IMR-90 (cell line): Measurements from ENCODE around the gene NARS2. TPM values are rescaled to one million over a fixed set of nuclear protein-coding genes. Genes with fewer than 3 reads are reported as not detected.
"Not testable (repeated sequence)": the region's sequence is repeated elsewhere in the genome, so short reads cannot be mapped to it uniquely, and the experiment has no call there.

Source experiments
- ATAC-seq: fragments of 200-7000 bp; cut with Tn5 transposase; 2 replicates; pipeline ENCODE4 v1.9.1; 2020; ENCODE audit warnings: low read depth, mild to moderate bottlenecking, moderate library complexity
- BruUV-seq: library from RNA; stranded (reverse); fragments of 400-500 nt; replicated peaks from 2 replicates; lab custom pipeline; 2021; lab: Mats Ljungman, UMichigan
- CTCF ChIA-PET: fragments of 300-600 bp; formaldehyde crosslinking; extraction: SDS; loops from one replicate; lab custom pipeline; 2021; ENCODE audit warnings: antibody characterized with exemption; lab: Yijun Ruan, JAX
- POLR2A ChIA-PET: fragments of 300-600 bp; sonication (Branson Sonifier 250); formaldehyde crosslinking; loops from one replicate; lab custom pipeline; 2022; ENCODE audit warnings: antibody characterized with exemption; ENCODE audit not compliant: unreplicated experiment; lab: Charles Lee
- DNase-seq: peaks from one replicate; pipeline ENCODE4 v3.0.0; 2013
- H2AFZ ChIP-seq: replicated peaks from 2 replicates; pipeline ENCODE3; 2013; ENCODE audit warnings: low read length, mild to moderate bottlenecking; ENCODE audit not compliant: poor library complexity
- H2AK5ac ChIP-seq: 2 replicates; pipeline ENCODE4 v1.6.1; 2013; ENCODE audit warnings: low read depth, low read length, inconsistent platforms
- H2AK9ac ChIP-seq: replicated peaks from 2 replicates; pipeline ENCODE3; 2013; ENCODE audit warnings: mild to moderate bottlenecking, low read depth, low read length, moderate library complexity; ENCODE audit not compliant: poor library complexity
- H2BK120ac ChIP-seq: 2 replicates; pipeline ENCODE4 v1.6.1; 2013; ENCODE audit warnings: low read depth, low read length, inconsistent platforms
- H2BK15ac ChIP-seq: 3 replicates; pipeline ENCODE4 v1.6.1; 2013; ENCODE audit warnings: low read depth, low read length, inconsistent platforms
- H2BK20ac ChIP-seq: 2 replicates; pipeline ENCODE4 v1.6.1; 2013; ENCODE audit warnings: low read depth, mild to moderate bottlenecking, inconsistent platforms, low read length, moderate library complexity
- H2BK5ac ChIP-seq: 2 replicates; pipeline ENCODE4 v1.6.1; 2013; ENCODE audit warnings: mild to moderate bottlenecking, low read depth, low read length, inconsistent platforms; ENCODE audit not compliant: poor library complexity, severe bottlenecking
- H3K14ac ChIP-seq: replicated peaks from 2 replicates; pipeline ENCODE4 v1.6.1; 2013; ENCODE audit warnings: low read depth, low read length, inconsistent platforms
- H3K18ac ChIP-seq: 2 replicates; pipeline ENCODE4 v1.6.1; 2013; ENCODE audit warnings: low read depth, low read length, control low read depth
- H3K23ac ChIP-seq: 2 replicates; pipeline ENCODE4 v1.6.1; 2013; ENCODE audit warnings: low read depth, low read length, inconsistent platforms
- H3K27ac ChIP-seq: 2 replicates; pipeline ENCODE4 v1.5.1; 2013; ENCODE audit warnings: mild to moderate bottlenecking, control low read depth, low read length; ENCODE audit not compliant: insufficient read depth
- H3K27me3 ChIP-seq: 2 replicates; pipeline ENCODE4 v1.6.1; 2013; ENCODE audit warnings: low read length; ENCODE audit not compliant: control insufficient read depth, insufficient read depth
- H3K36me3 ChIP-seq: 2 replicates; pipeline ENCODE4 v1.6.1; 2013; ENCODE audit warnings: low read length, mixed read lengths; ENCODE audit not compliant: control insufficient read depth, insufficient read depth
- H3K4ac ChIP-seq: 2 replicates; pipeline ENCODE4 v1.6.1; 2013; ENCODE audit warnings: low read depth, low read length, inconsistent platforms
- H3K4me1 ChIP-seq: 2 replicates; pipeline ENCODE4 v1.6.1; 2013; ENCODE audit warnings: low read length, mixed read lengths; ENCODE audit not compliant: control insufficient read depth, insufficient read depth
- H3K4me2 ChIP-seq: 2 replicates; pipeline ENCODE4 v1.6.1; 2013; ENCODE audit warnings: low read depth, mild to moderate bottlenecking, control low read depth, low read length, moderate library complexity
- H3K4me3 ChIP-seq: 2 replicates; pipeline ENCODE4 v1.5.1; 2013; ENCODE audit warnings: low read depth, mild to moderate bottlenecking, control low read depth, low read length, moderate library complexity; ENCODE audit not compliant: insufficient read depth
- H3K56ac ChIP-seq: 2 replicates; pipeline ENCODE4 v1.6.1; 2013; ENCODE audit warnings: low read length, inconsistent platforms; ENCODE audit not compliant: insufficient read depth; ENCODE audit errors: extremely low read depth
- H3K79me1 ChIP-seq, 2 experiments: 2 replicates each; pipeline ENCODE4 v1.6.1; 2013; ENCODE audit warnings: low read length in 2 of 2, inconsistent platforms in 1 of 2, low read depth in 1 of 2
- H3K9ac ChIP-seq: 2 replicates; pipeline ENCODE4 v1.6.1; 2013; ENCODE audit warnings: low read depth, low read length, control low read depth
- H3K9me1 ChIP-seq: 2 replicates; pipeline ENCODE4 v1.6.1; 2013; ENCODE audit warnings: low read length, inconsistent platforms; ENCODE audit not compliant: insufficient read depth
- H3K9me3 ChIP-seq: 2 replicates; pipeline ENCODE4 v1.6.1; 2013; ENCODE audit warnings: low read length; ENCODE audit not compliant: control insufficient read depth, insufficient read depth
- H4K20me1 ChIP-seq: 2 replicates; pipeline ENCODE4 v1.6.1; 2013; ENCODE audit warnings: low read length, inconsistent platforms; ENCODE audit not compliant: insufficient read depth
- H4K5ac ChIP-seq: 2 replicates; pipeline ENCODE4 v1.6.1; 2013; ENCODE audit warnings: mild to moderate bottlenecking, low read depth, low read length, control low read depth
- H4K8ac ChIP-seq, 2 experiments: 2 replicates each; pipeline ENCODE4 v1.6.1; 2013; ENCODE audit warnings: low read depth in 2 of 2, low read length in 2 of 2, control low read depth in 1 of 2, inconsistent platforms in 1 of 2
- H4K91ac ChIP-seq: 2 replicates; pipeline ENCODE4 v1.6.1; 2013; ENCODE audit warnings: low read depth, low read length, inconsistent platforms; ENCODE audit not compliant: insufficient read depth
- ELK1 ChIP-seq: fragments of 150-350 bp; IDR thresholded peaks from 2 replicates; pipeline ENCODE4 v1.6.1; 2016; ENCODE audit warnings: low read depth, mild to moderate bottlenecking, low read length, moderate library complexity, borderline replicate concordance
- WGBS, 2 experiments: methylation state at CpG; one replicate each; pipeline versions ENCODE4 v1.1.5 to v1.1.7; 2013; ENCODE audit warnings: missing lambda C conversion rate in 2 of 2; ENCODE audit not compliant: insufficient read length in 1 of 2; ENCODE audit errors: extremely low coverage in 2 of 2; 5-methylcytosine and 5-hydroxymethylcytosine counted together
- dilution Hi-C: fragments of 300-500 bp; cut with HindIII; formaldehyde crosslinking; loops from one replicate; pipeline ENCODE4 v1.14.3; 2018; ENCODE audit warnings: low sequenced_read_pairs; ENCODE audit not compliant: unreplicated experiment
- in situ Hi-C: fragments of 300-500 bp; cut with MboI; formaldehyde crosslinking; loops from 3 replicates; pipeline ENCODE4 v1.14.3; 2019; ENCODE audit warnings: low sequenced_read_pairs, inconsistent platforms, mixed read lengths
- intact Hi-C: fragments of 100-400 bp; cut with micrococcal nuclease; formaldehyde crosslinking; loops from 2 replicates; pipeline ENCODE4 v1.10.0; 2022
- polyA plus RNA-seq, 3 experiments: library from polyadenylated mRNA; depleted of rRNA; stranded (reverse); fragments of >200 nt; gene quantifications; 2 replicates each; pipeline ENCODE4 v1.2.3, GENCODE V29; 2012; ENCODE audit warnings: low replicate concordance in 1 of 3
- total RNA-seq: library from RNA; depleted of rRNA; stranded (reverse); fragments of >200 nt; gene quantifications from 2 replicates; pipeline ENCODE4 v1.2.3, GENCODE V29; 2012

Gene NARS2
- total and polyA plus RNA-seq, 2 of the 4 experiments (the other 2 are of a cell fraction): 8.0 to 15.8 TPM

GRCh38 chr11:78612721-78613377 lies 38.2 kb upstream of the NARS2 start:
- no CpG with 5 or more reads among the region's 4 CpGs for WGBS, 2 experiments
- Histone ChIP-seq H3K9ac (no peak overlapping the region), H3K14ac (no peak overlapping the region), H2AK5ac (no peak overlapping the region), H3K18ac (no peak overlapping the region), H3K79me1 (no peaks in the 10 kb centered on the region), H3K56ac (no peak overlapping the region), H3K27ac (no peak overlapping the region), H3K4me3 (no peak overlapping the region), H2BK15ac (no peak overlapping the region), H2BK120ac (no peak overlapping the region), H3K4me2 (no peak overlapping the region), H2BK5ac (no peak overlapping the region), H4K8ac (no peak overlapping the region), H3K36me3 (no peaks in the 10 kb centered on the region), H3K27me3 (no peaks in the 10 kb centered on the region; the same call in none of the 2 replicates), H3K23ac (no peak overlapping the region), H4K5ac (no peak overlapping the region), H3K4me1 (no peaks in the 10 kb centered on the region), H4K91ac (no peak overlapping the region), H2BK20ac (no peak overlapping the region), H3K9me3 (no peaks in the 10 kb centered on the region), H4K20me1 (no peaks in the 10 kb centered on the region), H2AFZ (no peak overlapping the region), H2AK9ac (no peak overlapping the region), H3K4ac (no peak overlapping the region), H3K9me1 (no peaks in the 10 kb centered on the region)
- intact Hi-C loops: no loop called here
- no TSS peak for BruUV-seq
- CTCF ChIA-PET: no interaction called here
- dilution Hi-C loops: no loop called here
- POLR2A ChIA-PET: no interaction called here
- in situ Hi-C loops: no loop called here
- DNase-seq (no peak), ATAC-seq (no peak)
- no peak for TF ChIP-seq ELK1

GRCh38 chr11:78609321-78609720 lies 34.7 kb upstream of the NARS2 start:
- POLR2A ChIA-PET: not testable (repeated sequence)

More at GRCh38 chr11:78609321-78609720, 34.7 kb upstream of the NARS2 start:
- H4K8ac ChIP-seq, H3K27me3 ChIP-seq, H2BK120ac ChIP-seq, H4K91ac ChIP-seq, CTCF ChIA-PET, H4K20me1 ChIP-seq, H3K56ac ChIP-seq, H2BK5ac ChIP-seq, H2BK20ac ChIP-seq, H3K4me1 ChIP-seq, BruUV-seq, H3K14ac ChIP-seq, H3K23ac ChIP-seq, H3K9ac ChIP-seq, H3K4me3 ChIP-seq, intact Hi-C loops, DNase-seq, in situ Hi-C loops, H3K36me3 ChIP-seq, H3K9me3 ChIP-seq, H2AK5ac ChIP-seq, H2AFZ ChIP-seq, H3K18ac ChIP-seq, H3K9me1 ChIP-seq, ATAC-seq, H2AK9ac ChIP-seq, H3K4me2 ChIP-seq, H3K79me1 ChIP-seq, dilution Hi-C loops, H3K27ac ChIP-seq, H3K4ac ChIP-seq, H2BK15ac ChIP-seq, H4K5ac ChIP-seq: not testable (repeated sequence)
- WGBS, 2 experiments: 93% methylated on average over 3 of the region's 5 CpGs; no CpG with 5 or more reads in 1 of the 2 experiments
